ENCODE data around the gene CPPED1. TPM values are rescaled to one million over a fixed set of nuclear protein-coding genes. Genes with fewer than 3 reads are reported as not detected.

Gene CPPED1
- total and polyA plus RNA-seq, 2 donors (not counting 1 experiment from before 2014, with no cell fraction given), result 7.4 to 19.8 TPM

DNA sequence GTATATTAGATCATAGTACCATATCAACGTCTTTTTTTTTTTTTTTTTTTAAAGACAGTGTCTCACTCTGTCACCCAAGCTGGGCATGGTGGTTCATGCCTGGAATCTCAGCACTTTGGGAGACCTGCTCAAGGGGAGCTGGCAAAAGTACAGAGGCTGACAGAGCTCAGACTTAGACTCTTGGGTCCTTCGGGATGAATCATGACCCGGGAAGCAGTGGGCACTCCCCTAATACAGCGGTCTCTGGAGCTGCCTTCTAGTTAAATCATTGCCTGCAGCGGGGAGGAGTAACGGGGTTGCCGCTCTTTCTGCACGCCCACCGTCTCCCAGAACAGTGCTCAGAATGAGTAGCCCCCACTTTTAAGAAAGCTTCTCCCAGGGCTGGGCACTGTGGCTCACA lies 174.4 kb downstream of the CPPED1 start:
- H3K27me3 ChIP-seq (ENCODE audit: control insufficient read depth, insufficient read depth, low read length), result no peaks in the 10 kb centered on the region
- no peaks in the 10 kb centered on the region for H3K36me3 ChIP-seq (ENCODE audit: control insufficient read depth, insufficient read depth, low read length)
- H3K27ac ChIP-seq (ENCODE audit: insufficient read depth, low read length), result no peak overlapping the region
- DNase-seq (ENCODE audit: low read depth in 2 of 2), result no peak
- H3K9me3 ChIP-seq (ENCODE audit: control insufficient read depth, insufficient read depth, low read depth, low read length), result no peaks in the 10 kb centered on the region
- no peaks in the 10 kb centered on the region for H4K20me1 ChIP-seq (ENCODE audit: control insufficient read depth, extremely low read depth, insufficient read depth, low read length)
- no peak overlapping the region for H3K4me2 ChIP-seq (ENCODE audit: extremely low read depth, insufficient read depth, low read length)
- no peak overlapping the region for H3K9ac ChIP-seq (ENCODE audit: insufficient read depth, low read length)
- H3K79me2 ChIP-seq (ENCODE audit: control insufficient read depth, insufficient read depth, low read length), result no peaks in the 10 kb centered on the region
- H3K4me3 ChIP-seq (replicated peaks in 1 of 4; ENCODE audit: control extremely low read depth in 1 of 4, insufficient read depth in 1 of 4, low read depth in 3 of 4, low read length in 4 of 4), result no peak overlapping the region
- no peaks in the 10 kb centered on the region for H3K4me1 ChIP-seq (ENCODE audit: control insufficient read depth, extremely low read depth, insufficient read depth, low read length)
- TF ChIP-seq EZH2 (IDR thresholded peaks at IDR 0.05; ENCODE audit: low read length, missing control alignments), result no peak
- TF ChIP-seq, protein P1, sequence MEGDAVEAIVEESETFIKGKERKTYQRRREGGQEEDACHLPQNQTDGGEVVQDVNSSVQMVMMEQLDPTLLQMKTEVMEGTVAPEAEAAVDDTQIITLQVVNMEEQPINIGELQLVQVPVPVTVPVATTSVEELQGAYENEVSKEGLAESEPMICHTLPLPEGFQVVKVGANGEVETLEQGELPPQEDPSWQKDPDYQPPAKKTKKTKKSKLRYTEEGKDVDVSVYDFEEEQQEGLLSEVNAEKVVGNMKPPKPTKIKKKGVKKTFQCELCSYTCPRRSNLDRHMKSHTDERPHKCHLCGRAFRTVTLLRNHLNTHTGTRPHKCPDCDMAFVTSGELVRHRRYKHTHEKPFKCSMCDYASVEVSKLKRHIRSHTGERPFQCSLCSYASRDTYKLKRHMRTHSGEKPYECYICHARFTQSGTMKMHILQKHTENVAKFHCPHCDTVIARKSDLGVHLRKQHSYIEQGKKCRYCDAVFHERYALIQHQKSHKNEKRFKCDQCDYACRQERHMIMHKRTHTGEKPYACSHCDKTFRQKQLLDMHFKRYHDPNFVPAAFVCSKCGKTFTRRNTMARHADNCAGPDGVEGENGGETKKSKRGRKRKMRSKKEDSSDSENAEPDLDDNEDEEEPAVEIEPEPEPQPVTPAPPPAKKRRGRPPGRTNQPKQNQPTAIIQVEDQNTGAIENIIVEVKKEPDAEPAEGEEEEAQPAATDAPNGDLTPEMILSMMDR (conservative IDR thresholded peaks at IDR 0.05 in 1 of 2, IDR thresholded peaks at IDR 0.05 in 1 of 2; ENCODE audit: low read depth in 1 of 2, low read length in 2 of 2), result no peak
- no peak overlapping the region for H2AFZ ChIP-seq (ENCODE audit: low read length)

DNA sequence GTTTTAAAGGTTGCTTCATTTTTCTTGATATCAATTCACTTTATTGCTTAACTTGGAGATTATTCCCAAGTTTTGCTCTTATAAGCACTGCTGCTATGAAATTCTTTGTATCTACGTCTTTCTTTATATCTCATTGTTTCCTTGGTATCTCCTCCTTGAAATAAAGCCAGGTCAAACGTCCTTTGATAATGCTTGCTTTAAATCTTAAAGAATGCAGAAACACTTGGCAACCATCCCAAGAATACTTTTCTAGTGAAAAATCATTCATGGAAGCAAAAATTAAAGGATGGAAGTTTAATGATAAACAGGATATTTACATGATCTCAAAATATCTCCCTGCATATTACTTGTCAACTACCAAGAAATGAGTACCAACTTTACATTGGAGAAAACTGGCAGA lies 175.2 kb downstream of the CPPED1 start:
- H3K9me3 ChIP-seq (ENCODE audit: control insufficient read depth, insufficient read depth, low read depth, low read length), result no peaks in the 10 kb centered on the region
- H3K79me2 ChIP-seq (ENCODE audit: control insufficient read depth, insufficient read depth, low read length), result no peaks in the 10 kb centered on the region
- H3K4me3 ChIP-seq (replicated peaks in 1 of 4; ENCODE audit: control extremely low read depth in 1 of 4, insufficient read depth in 1 of 4, low read depth in 3 of 4, low read length in 4 of 4), result no peak overlapping the region
- H3K27ac ChIP-seq (ENCODE audit: insufficient read depth, low read length), result no peak overlapping the region
- no peaks in the 10 kb centered on the region for H4K20me1 ChIP-seq (ENCODE audit: control insufficient read depth, extremely low read depth, insufficient read depth, low read length)
- H3K4me1 ChIP-seq (ENCODE audit: control insufficient read depth, extremely low read depth, insufficient read depth, low read length), result no peaks in the 10 kb centered on the region
- TF ChIP-seq, protein P1 (conservative IDR thresholded peaks at IDR 0.05 in 1 of 2, IDR thresholded peaks at IDR 0.05 in 1 of 2; ENCODE audit: low read depth in 1 of 2, low read length in 2 of 2), result no peak
- no peak for TF ChIP-seq EZH2 (IDR thresholded peaks at IDR 0.05; ENCODE audit: low read length, missing control alignments)
- H3K27me3 ChIP-seq (ENCODE audit: control insufficient read depth, insufficient read depth, low read length), result no peaks in the 10 kb centered on the region
- H3K36me3 ChIP-seq (ENCODE audit: control insufficient read depth, insufficient read depth, low read length), result no peaks in the 10 kb centered on the region
- no peak for DNase-seq (ENCODE audit: low read depth in 2 of 2)
- no peak overlapping the region for H3K9ac ChIP-seq (ENCODE audit: insufficient read depth, low read length)
- H2AFZ ChIP-seq (ENCODE audit: low read length), result no peak overlapping the region
- H3K4me2 ChIP-seq (ENCODE audit: extremely low read depth, insufficient read depth, low read length), result no peak overlapping the region

DNA sequence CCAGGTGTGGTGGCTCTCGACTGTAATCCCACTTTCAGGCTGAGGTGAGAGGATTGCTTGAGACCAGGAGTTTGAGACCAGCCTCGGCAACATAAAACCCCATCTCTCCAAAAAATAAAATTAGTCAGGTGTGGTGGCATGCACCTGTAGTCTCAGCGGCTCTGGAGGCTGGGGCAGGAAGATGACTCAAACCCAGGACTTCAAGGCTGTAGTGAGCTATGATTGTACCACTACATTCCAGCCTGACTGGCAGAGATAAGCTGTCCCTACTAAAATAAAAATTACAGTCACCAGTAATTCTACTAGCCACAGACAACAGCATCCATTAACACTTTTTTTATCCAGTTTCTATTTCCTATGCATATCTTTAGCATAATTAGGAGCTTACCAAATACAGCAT lies 176.3 kb downstream of the CPPED1 start:
- H3K27ac ChIP-seq (ENCODE audit: insufficient read depth, low read length), result no peak overlapping the region
- no peaks in the 10 kb centered on the region for H3K36me3 ChIP-seq (ENCODE audit: control insufficient read depth, insufficient read depth, low read length)
- no peaks in the 10 kb centered on the region for H3K9me3 ChIP-seq (ENCODE audit: control insufficient read depth, insufficient read depth, low read depth, low read length)
- no peaks in the 10 kb centered on the region for H4K20me1 ChIP-seq (ENCODE audit: control insufficient read depth, extremely low read depth, insufficient read depth, low read length)
- no peak overlapping the region for H3K4me3 ChIP-seq (replicated peaks in 1 of 4; ENCODE audit: control extremely low read depth in 1 of 4, insufficient read depth in 1 of 4, low read depth in 3 of 4, low read length in 4 of 4)
- H3K9ac ChIP-seq (ENCODE audit: insufficient read depth, low read length), result no peak overlapping the region
- H3K4me1 ChIP-seq (ENCODE audit: control insufficient read depth, extremely low read depth, insufficient read depth, low read length), result no peaks in the 10 kb centered on the region
- no peak overlapping the region for H2AFZ ChIP-seq (ENCODE audit: low read length)
- H3K4me2 ChIP-seq (ENCODE audit: extremely low read depth, insufficient read depth, low read length), result no peak overlapping the region
- no peak for TF ChIP-seq EZH2 (IDR thresholded peaks at IDR 0.05; ENCODE audit: low read length, missing control alignments)
- TF ChIP-seq, protein P1 (conservative IDR thresholded peaks at IDR 0.05 in 1 of 2, IDR thresholded peaks at IDR 0.05 in 1 of 2; ENCODE audit: low read depth in 1 of 2, low read length in 2 of 2), result no peak
- no peaks in the 10 kb centered on the region for H3K79me2 ChIP-seq (ENCODE audit: control insufficient read depth, insufficient read depth, low read length)
- no peaks in the 10 kb centered on the region for H3K27me3 ChIP-seq (ENCODE audit: control insufficient read depth, insufficient read depth, low read length)
- DNase-seq (ENCODE audit: low read depth in 2 of 2), result no peak

Data from fibroblast of lung (primary cell).